Brain microvascular endothelial cell (primary cell): ENCODE measurements around the gene OR2W1.

Experiments used
- DNase-seq: peaks from one replicate; pipeline ENCODE4 v3.0.0-alpha.2; 2020
- H3K27ac ChIP-seq: fragments of 250-450 bp; sonication (Bioruptor Pico); 2 replicates; pipeline ENCODE4 v1.5.1; 2020; ENCODE audit warnings: mild to moderate bottlenecking, moderate library complexity
- H3K27me3 ChIP-seq: fragments of 250-450 bp; sonication (Bioruptor Pico); replicated peaks from 2 replicates; pipeline ENCODE4 v1.5.1; 2020; ENCODE audit warnings: mild to moderate bottlenecking
- H3K36me3 ChIP-seq: fragments of 250-450 bp; sonication (Bioruptor Pico); replicated peaks from 2 replicates; pipeline ENCODE4 v1.5.1; 2020; ENCODE audit warnings: mild to moderate bottlenecking
- H3K4me3 ChIP-seq: 2 replicates; pipeline ENCODE4 v1.5.1; 2011; ENCODE audit warnings: low read depth, mild to moderate bottlenecking, control low read depth, low read length, moderate library complexity
- CTCF ChIP-seq: IDR thresholded peaks from 2 replicates; pipeline ENCODE4 v1.5.1; 2011; ENCODE audit warnings: low read depth, mild to moderate bottlenecking, moderate library complexity, low read length, control low read depth, inconsistent platforms; ENCODE audit errors: missing control alignments
- in situ Hi-C: cut with HindIII; loops from 2 replicates; pipeline ENCODE4 v1.10.0; 2017; ENCODE audit warnings: low sequenced_read_pairs, low pct_ligation_motif_present

The OR2W1 gene

GRCh38 chr6:28995093-28995650 lies 49.8 kb downstream of the OR2W1 start:
- no peaks in the 10 kb centered on the region for H3K27me3 ChIP-seq
- no peak overlapping the region for H3K4me3 ChIP-seq
- H3K27ac ChIP-seq: no peak overlapping the region
- DNase-seq: no peak
- in situ Hi-C loops: no loop called here
- TF ChIP-seq CTCF: no peak
- no peaks in the 10 kb centered on the region for H3K36me3 ChIP-seq
